Loucy (cell line): ENCODE measurements around the gene PDHB.

Experiments
- H2AFZ ChIP-seq: fragments of 200-600 bp; sonication (generic); 2 replicates; pipeline ENCODE4 v1.6.0; 2016; ENCODE audit warnings: antibody characterized with exemption, mild to moderate bottlenecking, low read length, moderate library complexity
- H3F3A ChIP-seq: fragments of 200-600 bp; 2 replicates; pipeline ENCODE4 v1.6.0; 2016; ENCODE audit warnings: antibody characterized with exemption, low read depth, mild to moderate bottlenecking
- H3K27me3 ChIP-seq: fragments of 200-600 bp; sonication (generic); 2 replicates; pipeline ENCODE4 v1.6.1; 2014; ENCODE audit warnings: low read length, mild to moderate bottlenecking; ENCODE audit not compliant: insufficient read depth, poor library complexity, severe bottlenecking
- H3K36me3 ChIP-seq: fragments of 200-600 bp; sonication (generic); 2 replicates; pipeline ENCODE4 v1.6.1; 2016; ENCODE audit warnings: low read length; ENCODE audit not compliant: insufficient read depth
- H3K4me1 ChIP-seq: fragments of 200-600 bp; sonication (generic); 2 replicates; pipeline ENCODE4 v1.5.1; 2014; ENCODE audit warnings: low read length, mild to moderate bottlenecking; ENCODE audit not compliant: insufficient read depth, poor library complexity, severe bottlenecking
- H3K4me2 ChIP-seq: fragments of 200-600 bp; sonication (generic); 2 replicates; pipeline ENCODE4 v1.6.0; 2014; ENCODE audit warnings: antibody characterized with exemption, low read length, low read depth, mild to moderate bottlenecking; ENCODE audit not compliant: poor library complexity, severe bottlenecking
- H3K4me3 ChIP-seq: fragments of 200-600 bp; sonication (generic); 2 replicates; pipeline ENCODE4 v1.5.1; 2014; ENCODE audit warnings: low read length, mild to moderate bottlenecking, mixed read lengths; ENCODE audit not compliant: poor library complexity, severe bottlenecking
- H3K79me2 ChIP-seq: fragments of 200-600 bp; sonication (generic); 2 replicates; pipeline ENCODE4 v1.6.1; 2014; ENCODE audit warnings: low read length; ENCODE audit not compliant: insufficient read depth
- H3K9ac ChIP-seq: fragments of 200-600 bp; sonication (generic); 2 replicates; pipeline ENCODE4 v1.6.0; 2014; ENCODE audit warnings: mild to moderate bottlenecking, low read depth, low read length, moderate library complexity; ENCODE audit not compliant: poor library complexity, severe bottlenecking
- H3K9me2 ChIP-seq: fragments of 200-600 bp; sonication (generic); replicated peaks from 2 replicates; pipeline ENCODE4 v1.6.1; 2016; ENCODE audit warnings: low read depth, low read length, mixed read lengths
- H3K9me3 ChIP-seq: fragments of 200-600 bp; sonication (generic); 2 replicates; pipeline ENCODE4 v1.6.1; 2014; ENCODE audit warnings: mild to moderate bottlenecking, antibody characterized with exemption, low read length, low read depth; ENCODE audit not compliant: insufficient read depth
- H4K20me1 ChIP-seq: fragments of 200-600 bp; sonication (generic); 2 replicates; pipeline ENCODE4 v1.6.0; 2014; ENCODE audit warnings: antibody characterized with exemption, low read length, mild to moderate bottlenecking; ENCODE audit not compliant: insufficient read depth, poor library complexity, severe bottlenecking
- EZH2phosphoT487 ChIP-seq: fragments of 200-600 bp; IDR thresholded peaks from 2 replicates; pipeline ENCODE4 v1.6.1; 2018; ENCODE audit warnings: antibody characterized with exemption, mild to moderate bottlenecking, moderate library complexity, borderline replicate concordance
- TF ChIP-seq, protein P1 (sequence below): fragments of 200-600 bp; sonication (generic); conservative IDR thresholded peaks from 2 replicates; pipeline ENCODE4 v1.5.1; 2014; ENCODE audit warnings: mild to moderate bottlenecking, antibody characterized with exemption, low read length

Gene PDHB

DNA sequence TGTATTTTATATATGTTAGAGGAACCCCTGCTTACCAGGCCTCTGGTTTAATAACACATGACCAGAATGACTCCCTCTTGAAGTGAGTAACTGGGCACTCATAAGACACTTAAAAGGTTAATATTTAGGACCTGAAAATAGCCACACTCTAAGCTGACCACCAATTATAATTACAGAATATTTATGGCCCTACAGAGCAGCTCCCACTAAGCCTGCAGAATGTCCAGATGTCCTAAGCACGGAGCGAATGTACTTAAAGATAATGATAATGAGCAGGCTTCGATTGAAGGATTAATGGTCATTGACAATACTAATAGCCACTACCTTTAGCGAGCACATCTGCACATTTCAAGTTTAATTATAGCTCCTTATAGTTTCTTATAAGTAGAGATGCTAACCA is 35.5 kb upstream of the PDHB start:
- Histone ChIP-seq H2AFZ (no peak overlapping the region), H3K4me1 (peaks cover 19% of the 10 kb centered on the region)

DNA sequence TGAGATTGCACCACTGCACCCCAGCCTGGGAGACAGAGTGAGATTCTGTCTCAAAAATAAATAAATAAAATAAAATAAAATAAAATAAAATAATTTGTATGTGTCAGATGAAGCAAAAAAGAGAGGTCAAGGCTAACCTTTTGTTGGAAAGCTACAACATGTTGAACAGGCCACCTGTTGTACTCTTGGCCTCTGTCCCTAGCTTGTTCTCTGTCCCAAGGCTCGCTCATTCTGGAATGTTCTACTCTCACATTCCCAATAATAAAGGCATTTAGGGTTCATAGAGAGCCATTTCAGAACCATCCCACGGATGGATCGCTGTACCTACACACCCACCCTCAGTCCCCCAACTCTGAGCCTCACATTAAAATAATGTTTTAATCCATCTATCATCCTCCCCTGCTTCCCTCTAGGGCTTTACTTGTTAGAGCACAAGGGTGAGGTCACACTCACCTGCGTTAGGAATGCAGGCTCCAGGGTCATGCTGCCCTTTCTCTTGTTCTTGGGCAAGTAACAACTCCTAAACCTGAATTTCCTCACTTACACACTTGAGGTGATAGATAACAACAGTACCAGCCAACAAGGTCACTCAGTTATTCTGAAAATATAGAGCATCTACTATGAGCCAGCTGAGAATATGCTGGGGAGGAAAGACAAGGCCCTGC is 33.4 kb upstream of the PDHB start:
- Histone ChIP-seq H3K4me2 (no peak overlapping the region), H3K4me1 (peaks cover 15% of the 10 kb centered on the region), H3K9me3 (no peaks in the 10 kb centered on the region), H3K79me2 (no peaks in the 10 kb centered on the region), H2AFZ (no peak overlapping the region), H3K36me3 (no peaks in the 10 kb centered on the region), H3K4me3 (no peak overlapping the region), H3K27me3 (no peaks in the 10 kb centered on the region), H4K20me1 (no peaks in the 10 kb centered on the region), H3F3A (peaks cover 5% of the 10 kb centered on the region; the same call in 1 of the 2 replicates), H3K9ac (no peak overlapping the region), H3K9me2 (no peaks in the 10 kb centered on the region)
- TF ChIP-seq EZH2phosphoT487 = no peak
- TF ChIP-seq, protein P1, sequence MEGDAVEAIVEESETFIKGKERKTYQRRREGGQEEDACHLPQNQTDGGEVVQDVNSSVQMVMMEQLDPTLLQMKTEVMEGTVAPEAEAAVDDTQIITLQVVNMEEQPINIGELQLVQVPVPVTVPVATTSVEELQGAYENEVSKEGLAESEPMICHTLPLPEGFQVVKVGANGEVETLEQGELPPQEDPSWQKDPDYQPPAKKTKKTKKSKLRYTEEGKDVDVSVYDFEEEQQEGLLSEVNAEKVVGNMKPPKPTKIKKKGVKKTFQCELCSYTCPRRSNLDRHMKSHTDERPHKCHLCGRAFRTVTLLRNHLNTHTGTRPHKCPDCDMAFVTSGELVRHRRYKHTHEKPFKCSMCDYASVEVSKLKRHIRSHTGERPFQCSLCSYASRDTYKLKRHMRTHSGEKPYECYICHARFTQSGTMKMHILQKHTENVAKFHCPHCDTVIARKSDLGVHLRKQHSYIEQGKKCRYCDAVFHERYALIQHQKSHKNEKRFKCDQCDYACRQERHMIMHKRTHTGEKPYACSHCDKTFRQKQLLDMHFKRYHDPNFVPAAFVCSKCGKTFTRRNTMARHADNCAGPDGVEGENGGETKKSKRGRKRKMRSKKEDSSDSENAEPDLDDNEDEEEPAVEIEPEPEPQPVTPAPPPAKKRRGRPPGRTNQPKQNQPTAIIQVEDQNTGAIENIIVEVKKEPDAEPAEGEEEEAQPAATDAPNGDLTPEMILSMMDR = no peak

More for the DNA sequence above, 35.5 kb upstream of the PDHB start:
- no peaks in the 10 kb centered on the region for H3K36me3 ChIP-seq
- H3K9me3 ChIP-seq = no peaks in the 10 kb centered on the region
- H3K27me3 ChIP-seq = no peaks in the 10 kb centered on the region
- TF ChIP-seq, protein P1 = no peak
- no peak for TF ChIP-seq EZH2phosphoT487
- no peaks in the 10 kb centered on the region for H3K79me2 ChIP-seq
- H3K9ac ChIP-seq = no peak overlapping the region
- no peak overlapping the region for H3K4me3 ChIP-seq
- H3K9me2 ChIP-seq = no peaks in the 10 kb centered on the region
- peaks cover 5% of the 10 kb centered on the region; the same call in 1 of the 2 replicates for H3F3A ChIP-seq
- H4K20me1 ChIP-seq = no peaks in the 10 kb centered on the region
- H3K4me2 ChIP-seq = no peak overlapping the region

DNA sequence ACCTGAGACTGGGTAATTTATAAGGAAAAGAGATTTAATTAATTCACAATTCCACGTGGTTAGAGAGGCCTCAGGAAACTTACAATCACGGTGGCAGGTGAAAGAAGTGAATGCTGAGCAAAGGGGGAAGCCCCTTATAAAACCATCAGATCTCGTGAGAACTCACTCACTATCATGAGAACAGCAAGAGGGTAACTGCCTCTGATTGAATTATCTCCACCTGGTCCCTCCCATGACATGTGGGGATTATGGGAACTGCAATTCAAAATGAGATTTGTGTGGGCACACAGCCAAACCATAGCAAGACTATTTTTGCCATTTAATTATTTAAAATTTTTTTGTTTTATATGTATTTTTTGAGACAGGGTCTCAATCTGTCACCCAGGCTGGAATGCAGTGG is 31.2 kb upstream of the PDHB start:
- Histone ChIP-seq H3K4me3 (no peak overlapping the region), H4K20me1 (no peaks in the 10 kb centered on the region), H3K9ac (no peak overlapping the region), H3K9me2 (no peaks in the 10 kb centered on the region), H3K9me3 (no peaks in the 10 kb centered on the region), H2AFZ (no peak overlapping the region), H3K4me2 (no peak overlapping the region), H3F3A (no peaks in the 10 kb centered on the region), H3K4me1 (no peaks in the 10 kb centered on the region), H3K36me3 (no peaks in the 10 kb centered on the region), H3K79me2 (no peaks in the 10 kb centered on the region), H3K27me3 (no peaks in the 10 kb centered on the region)
- no peak for TF ChIP-seq EZH2phosphoT487
- TF ChIP-seq, protein P1 = no peak
